Stimulated activated CD4-positive, alpha-beta T cell treated with anti-CD3 and anti-CD28 coated beads, TNF-alpha, amount 100 ng/mL, for 48 hours (primary cell): ENCODE data around the gene TRIM25.

ENCODE experiments used
- DNase-seq, 3 donors: peaks; one replicate each; pipeline ENCODE4 v3.0.0-alpha.2; 2020; ENCODE audit warnings: low read depth in 3 of 3

The TRIM25 gene

DNA sequence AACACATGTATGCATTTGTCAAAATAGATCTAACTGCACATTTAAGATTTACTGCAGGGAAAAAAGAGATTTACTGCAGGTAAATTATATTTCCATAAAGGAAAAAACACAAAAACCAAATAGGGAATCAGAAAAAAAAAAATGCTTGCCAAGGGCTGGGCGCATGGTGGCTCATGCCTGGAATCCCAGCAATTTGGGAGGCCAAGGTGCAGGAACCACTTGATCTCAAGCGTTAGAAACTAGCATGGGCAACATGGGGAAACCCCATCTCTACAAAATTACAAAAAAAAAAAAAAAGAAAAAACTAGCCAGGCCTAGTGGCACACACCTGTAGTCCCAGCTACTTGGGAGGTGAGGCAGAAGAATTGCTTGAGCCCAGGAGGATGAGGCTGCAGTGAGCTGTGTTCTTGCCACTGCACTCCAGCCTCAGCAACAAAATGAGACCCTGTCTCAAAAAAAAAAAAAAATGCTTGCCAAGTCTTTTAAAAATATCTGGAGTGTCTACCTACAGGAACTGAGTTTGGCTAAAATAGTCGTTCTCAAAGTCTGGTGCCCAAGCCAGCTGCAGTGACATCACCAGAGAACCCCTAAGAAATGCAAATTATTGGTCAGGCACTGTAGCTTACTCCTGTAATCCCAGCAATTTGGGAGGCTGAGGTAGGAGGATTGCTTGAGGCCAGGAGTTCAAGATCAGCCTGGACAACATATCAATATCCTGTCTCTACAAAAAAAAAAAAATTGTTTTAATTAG is 17.5 kb downstream of the TRIM25 start:
- DNase-seq, result no peak

DNA sequence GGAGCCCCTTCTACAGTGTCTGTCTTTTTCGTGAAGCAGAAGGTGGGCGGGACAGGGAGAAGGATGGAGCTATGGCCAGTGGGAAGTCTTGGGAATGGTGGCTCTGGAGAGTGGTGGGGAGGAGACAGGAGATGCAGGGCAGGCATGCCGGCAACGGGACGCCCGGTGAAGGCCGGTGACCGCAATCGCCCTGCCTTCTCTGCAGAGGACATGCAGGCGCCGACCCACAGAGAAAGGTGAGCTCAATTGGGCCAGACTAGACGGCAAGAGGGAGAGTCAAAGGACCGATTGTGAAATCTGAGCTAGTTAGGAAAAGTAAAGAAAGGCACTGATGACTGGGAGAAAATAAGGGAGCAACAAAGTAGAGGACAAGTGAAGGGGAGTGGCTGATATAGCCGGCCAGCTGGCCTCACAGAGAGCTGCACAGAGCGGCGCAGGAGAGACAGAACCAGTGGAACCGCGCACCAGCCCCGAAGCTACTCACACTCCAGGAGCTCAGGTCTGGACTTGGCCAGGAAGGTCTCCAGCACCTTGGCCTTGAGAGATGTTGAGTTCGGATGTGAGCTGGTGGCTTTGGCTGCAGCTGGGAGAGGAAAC is 18.9 kb downstream of the TRIM25 start:
- DNase-seq, result no peak

DNA sequence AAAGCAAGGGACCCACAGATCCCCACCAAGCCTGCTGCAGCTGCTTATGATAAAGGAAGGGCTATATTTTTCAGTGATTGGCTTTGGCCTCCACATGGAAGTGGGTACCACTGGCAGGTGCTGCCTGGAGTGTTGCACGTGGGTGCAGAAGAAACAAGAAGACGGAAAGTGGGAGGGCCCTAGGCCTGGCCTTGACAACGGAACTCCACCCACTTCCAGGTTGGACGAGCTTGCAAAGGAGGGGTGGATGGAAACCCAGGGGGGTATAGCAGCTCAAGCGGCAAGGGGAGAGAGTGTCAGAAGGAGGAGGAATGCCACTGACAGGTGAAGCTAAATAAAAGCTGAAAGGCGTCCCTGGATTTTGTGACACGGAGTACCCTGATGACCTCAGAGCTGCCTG is 20.3 kb downstream of the TRIM25 start:
- no peak for DNase-seq

DNA sequence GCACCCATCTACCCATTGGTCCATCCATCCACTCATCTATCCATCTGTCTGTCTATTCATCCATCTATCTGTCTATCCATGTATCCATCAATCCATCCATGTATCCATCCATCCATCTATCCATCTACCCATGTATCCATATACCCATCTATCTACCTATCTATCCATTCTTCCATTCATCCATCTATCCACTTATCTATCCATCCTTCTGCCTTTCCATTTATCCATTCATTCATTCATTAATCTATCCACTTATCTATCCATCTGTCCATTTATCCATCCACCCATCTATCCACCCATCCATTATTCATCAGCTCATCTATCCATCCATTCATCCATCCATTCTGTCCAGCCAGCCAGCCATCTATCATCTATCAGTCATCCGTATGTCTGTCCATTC is 21.5 kb downstream of the TRIM25 start:
- no peak for DNase-seq

DNA sequence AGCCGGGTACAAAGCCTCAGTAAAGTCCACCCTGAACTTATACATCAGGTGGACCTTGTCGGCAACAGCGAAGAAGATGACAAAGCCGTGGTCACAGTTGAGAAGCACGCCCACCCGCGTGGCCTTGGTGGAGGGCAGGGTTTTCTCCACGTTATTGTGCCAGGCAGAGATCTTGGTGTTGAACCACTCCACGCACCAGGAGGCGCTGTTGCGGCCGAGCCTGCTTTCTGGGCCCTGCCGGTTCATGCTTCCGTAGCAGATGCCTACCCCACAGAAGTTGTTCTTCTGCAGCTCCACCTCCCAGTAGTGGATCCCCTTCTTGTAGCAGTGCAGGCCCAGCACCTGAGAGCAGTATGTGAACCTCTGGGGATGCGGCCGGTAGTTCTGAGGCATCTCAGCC is 22.1 kb downstream of the TRIM25 start:
- DNase-seq, result peak in 2 of 3 donors; percentile 33 to 40

DNA sequence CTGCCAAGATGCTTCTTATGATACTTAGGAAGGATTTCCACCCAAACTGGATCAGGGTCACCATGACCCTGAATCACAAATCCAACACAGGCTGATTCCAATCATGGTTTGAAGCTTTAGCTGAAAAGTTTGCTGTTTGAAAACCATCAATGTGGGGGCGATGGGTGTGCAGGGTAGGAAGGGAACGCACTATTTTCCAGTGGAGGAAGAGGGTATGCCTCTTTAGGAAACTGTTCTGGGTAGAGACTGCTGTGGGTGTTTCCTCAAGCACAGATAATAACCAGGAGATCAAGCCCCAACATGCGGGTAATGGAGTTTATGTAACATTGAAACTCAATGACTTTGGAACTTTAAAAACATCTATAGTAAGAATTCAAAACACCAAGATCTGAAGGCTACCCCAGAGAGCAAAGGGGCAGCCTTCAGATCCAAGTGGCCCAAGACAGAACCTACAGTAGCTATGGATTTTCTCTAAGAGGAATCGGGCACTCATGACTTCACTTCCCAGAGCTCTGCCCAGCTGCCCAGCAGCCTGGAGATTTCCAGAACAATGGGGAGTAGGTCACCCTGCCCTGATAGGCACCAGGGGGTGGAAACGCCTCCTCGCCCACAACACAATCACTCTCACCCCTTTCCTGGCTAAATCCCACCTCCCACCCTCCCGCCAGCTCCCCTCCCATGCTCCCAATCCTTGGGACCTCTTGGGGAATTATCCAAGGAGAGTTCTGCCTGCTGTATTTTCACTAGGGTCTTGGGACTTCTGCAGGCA is 22.8 kb downstream of the TRIM25 start:
- DNase-seq, result no peak

DNA sequence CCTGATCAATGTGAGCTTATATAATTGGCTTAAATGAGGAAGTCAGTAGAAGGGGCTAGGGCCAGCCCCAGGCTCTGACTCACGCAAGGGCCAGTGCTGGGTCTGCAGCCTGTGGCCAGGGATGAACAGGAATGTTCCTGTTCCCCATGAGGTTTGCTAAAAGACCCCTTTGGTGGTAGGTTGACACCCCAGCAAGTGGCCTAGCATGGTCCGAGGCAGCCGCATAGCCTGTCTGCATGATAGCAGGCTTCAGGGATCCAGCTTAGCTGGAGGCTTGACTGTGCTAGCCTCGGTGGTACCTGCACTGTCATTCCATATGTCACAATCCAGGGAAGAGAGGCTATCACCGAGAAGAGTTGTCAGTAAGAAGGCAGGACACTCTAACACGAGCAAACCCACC is 23.5 kb downstream of the TRIM25 start:
- DNase-seq, result no peak

DNA sequence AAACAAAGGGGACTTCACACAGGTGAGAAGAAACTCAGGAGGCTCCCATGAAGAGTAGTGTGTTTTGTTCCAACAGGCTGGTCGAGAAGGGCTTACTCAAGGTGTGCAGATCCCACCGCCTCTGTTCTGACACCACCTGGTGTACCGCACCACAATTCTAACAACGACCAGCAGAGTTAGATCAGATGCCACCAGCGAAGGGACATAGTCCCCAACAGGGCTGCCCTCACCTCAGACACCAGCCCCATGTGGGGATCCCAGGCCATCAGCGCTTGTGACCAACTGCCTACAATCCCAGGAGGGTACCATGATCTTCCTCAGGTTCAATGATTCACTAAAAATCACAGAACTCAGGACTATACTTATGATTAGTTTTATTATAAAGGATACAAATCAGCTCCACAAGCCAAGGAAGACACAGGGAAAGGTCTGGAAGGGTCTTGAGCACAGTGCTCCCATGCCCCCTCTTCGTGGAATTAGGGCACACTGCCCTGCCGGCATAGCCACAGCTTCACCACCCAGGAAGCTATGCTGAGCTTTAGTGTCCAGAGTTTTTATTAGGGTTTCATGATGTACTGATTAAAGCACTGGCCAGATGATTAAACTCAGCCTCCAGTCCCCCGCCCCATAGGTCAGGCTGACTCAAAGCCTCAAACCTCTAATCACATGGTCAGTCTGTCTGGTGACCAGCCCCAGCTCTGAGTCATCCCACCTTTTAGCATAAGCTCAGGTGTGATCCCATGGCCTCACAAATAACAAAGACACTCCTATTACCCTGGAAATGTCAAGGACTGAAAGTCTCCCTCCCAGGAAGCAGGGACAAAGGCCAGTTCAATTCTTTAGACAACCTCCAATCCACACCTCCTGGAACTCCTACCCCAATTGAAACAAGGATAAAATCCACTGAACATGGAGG is 26.0 kb downstream of the TRIM25 start:
- DNase-seq, result no peak

DNA sequence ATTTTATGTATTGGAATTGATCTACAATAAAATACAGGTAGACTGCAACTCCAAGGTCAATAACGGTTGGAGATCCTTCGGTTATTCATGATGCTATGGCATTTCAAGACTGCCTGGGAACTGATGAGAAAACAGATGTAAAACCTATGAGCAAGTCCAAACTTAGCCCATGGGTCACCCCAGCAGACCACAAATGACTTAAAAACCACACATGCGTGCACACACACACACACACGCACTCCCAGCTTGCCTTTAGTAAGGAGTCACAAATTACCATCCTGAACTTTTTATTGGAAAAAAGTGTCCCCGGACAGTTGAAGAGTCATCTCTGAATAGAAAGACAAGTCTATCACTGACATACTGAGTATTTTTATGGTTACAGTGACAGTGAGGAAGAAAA is 26.7 kb downstream of the TRIM25 start:
- DNase-seq, result no peak

DNA sequence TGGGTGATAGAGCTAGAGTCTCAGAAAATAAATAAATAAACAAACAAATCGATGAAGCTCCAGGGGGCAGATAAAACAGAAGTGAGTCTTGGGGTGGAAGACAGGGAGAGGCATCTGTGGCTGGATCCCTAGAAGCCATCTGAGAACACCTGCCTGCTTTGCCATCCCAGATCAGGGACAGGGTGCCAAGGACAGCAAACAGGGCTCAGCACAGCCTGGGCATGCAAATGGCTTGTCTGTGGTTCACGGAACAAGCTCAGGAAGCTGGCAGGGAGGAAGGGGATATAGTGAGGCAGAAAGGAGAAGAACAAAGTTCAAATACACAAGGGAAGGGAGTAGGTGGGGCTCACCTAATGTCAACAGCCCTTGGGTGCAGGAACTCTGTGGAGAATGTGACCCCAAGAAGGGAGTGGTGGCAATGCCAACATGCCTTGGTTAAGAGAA is 27.5 kb downstream of the TRIM25 start:
- no peak for DNase-seq

DNA sequence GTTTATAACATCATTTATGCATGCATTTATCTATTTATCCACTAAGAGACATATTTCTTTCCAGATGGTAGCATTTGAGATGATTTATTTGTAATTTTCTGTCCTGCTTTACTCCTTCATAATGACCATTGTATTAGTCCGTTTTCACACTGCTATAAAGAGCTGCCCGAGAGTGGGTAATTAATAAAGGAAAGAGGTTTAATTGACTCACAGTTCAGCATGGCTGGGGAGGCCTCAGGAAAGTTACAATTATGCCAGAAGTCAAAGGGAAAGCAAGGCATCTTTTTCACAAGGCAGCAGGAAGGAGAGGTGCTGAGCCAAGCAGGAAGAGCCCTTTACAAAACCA is 28.6 kb downstream of the TRIM25 start:
- DNase-seq, result no peak

DNA sequence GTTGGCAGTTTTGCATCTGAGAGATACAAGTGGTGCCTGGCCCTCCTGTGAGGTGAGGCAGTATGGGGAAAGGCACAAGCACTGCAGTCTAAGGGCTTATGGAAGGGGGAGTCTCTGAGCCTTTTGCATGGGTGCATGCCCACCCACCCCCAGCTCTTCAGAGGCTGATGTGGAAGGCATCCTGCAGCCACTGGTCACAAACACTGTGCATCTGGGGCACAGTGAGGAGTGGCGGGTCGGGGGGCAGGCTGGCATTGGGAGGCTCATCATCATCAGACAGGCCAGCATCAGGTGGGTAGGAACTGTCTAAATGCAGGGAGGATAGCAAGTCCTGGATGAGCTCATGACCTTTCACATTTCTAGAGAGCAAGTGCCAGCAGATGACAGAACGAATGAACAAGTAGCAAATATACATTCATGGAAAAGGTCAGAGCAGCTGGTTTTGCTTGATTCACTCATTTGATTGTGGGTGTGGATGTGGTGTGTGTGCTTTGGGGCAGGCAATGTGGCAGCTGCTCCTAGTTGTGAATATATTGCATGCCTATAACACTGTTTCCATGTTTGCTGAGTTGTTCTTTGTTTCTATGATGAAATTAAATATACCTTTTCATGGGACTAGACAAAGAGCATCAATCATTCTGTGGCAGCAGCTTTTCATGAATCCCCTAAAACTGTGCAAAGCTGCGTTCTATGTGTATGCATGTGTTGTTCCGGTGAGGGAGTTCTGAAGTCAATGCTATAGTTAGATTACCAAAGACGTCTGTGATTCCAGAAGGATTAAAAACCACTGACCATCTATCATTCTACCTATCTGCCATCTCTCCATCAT is 29.2 kb downstream of the TRIM25 start:
- DNase-seq, result no peak

DNA sequence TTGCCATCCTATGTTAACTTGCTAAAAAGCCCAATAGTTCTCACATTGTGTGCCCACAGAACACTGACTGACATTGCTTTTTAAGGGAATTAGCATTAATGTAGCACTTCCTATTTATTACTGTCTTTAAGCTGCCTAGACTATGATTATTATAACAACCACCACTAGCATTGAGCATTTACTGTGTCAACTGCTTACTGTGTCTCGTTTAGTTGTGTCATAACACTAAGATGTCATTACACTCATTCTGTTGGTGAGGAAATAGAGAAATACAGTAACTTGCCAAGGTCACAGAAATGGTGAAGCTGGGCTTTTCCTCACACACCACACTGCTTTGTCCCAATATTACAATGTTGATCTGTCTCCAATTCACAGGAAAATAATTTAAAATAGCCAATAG is 30.2 kb downstream of the TRIM25 start:
- no peak for DNase-seq

DNA sequence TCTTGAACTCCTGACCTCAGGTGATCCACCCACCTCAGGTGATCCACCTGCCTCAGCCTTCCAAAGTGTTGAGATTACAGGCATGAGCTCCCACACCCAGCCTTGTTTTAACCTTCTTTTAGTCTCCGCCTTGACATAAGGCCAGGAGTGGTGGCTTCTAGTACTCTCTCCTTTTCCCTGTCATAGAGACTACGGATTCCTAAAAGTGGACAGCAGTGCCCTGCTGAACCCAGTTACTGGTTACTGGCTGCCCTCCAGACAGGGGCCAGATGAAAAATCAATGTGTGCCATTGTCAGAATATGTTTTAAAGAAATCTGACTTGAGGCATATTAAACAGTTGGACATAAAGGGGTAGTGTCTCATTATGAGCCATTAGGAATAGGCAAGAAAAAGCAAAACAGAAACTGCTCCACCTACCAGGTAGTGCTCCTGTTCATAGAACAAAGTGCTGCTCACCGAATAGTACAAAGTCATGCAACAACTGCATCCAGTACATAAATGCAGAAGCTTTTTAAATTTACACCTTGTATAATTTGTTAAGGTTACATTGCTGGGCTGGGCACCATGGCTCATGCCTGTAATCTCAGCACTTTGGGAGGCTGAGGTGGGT is 32.1 kb downstream of the TRIM25 start:
- no peak for DNase-seq

DNA sequence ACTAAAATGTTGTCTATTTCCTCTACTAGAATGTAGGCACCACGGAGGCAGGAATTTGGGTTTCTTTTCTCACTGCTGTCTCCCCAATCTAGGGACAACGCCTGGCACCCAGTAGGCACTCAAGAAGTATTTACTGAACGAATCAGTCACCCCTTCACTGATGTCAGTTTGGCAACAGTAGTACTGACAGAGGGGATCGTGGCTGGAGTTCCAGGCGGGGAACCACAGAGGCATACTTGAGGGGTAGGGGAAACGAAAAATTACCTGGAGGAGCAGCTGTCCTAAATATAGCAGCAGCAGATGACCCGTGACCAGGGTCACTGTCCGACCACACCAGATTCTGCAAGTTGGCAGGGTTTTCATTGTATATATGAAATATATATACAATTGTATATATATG is 33.3 kb downstream of the TRIM25 start:
- DNase-seq, result no peak

DNA sequence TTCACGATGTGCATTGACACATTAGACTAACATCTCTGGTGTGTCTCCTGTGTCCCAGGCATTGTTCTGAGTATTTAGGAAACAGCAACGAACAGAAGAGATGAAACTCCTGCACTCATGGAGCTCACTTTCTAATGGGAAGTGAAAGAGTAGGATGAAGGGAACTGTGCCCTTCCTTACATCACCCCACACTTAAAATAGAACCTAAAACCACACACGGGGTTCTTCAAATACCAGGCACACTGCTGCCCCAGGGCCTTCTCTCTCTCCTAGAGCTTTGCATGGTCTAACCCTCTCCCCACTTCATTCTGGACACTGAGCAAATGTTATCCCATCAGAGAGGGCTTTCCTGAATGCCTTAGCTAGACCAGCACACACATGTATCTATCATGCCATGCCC is 33.7 kb downstream of the TRIM25 start:
- DNase-seq, result no peak

DNA sequence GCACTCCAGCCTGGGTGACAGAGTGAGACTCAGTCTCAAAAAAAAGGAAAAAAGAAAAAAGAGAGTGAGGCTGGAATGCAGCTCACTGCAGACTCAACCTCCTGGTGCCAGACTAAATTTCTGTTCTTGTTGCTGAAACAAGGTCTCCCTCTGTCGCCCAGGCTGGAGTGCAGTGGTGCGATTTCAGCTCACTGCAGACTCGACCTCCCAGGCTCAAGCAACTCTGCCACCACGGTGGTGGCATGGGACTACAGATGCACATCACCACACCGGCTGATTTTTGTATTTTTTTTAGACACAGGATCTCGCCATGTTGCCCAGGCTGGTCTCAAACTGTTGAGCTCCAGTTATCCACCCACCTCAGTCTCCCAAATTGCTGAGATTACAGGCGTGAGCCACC is 34.6 kb downstream of the TRIM25 start:
- DNase-seq, result no peak

DNA sequence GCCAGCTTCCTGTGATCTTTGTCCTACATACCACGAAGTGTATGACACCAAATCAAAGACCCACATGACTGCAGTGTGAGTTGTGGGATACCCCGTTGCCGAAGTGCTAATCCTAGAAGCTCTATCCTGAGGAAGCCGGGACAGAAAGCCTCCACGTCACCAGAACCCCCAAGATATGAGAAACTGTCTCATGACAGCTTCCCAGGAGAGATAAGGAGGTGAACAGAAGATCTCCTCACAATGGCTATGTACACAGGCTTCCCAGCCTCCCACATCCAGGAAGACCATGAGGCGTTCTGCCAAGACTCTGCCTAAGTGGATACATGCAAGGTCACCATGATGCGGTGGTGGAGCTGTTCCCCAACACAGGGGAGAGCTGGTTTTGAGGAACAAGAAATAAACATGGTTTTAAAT is 37.1 kb downstream of the TRIM25 start:
- no peak for DNase-seq

DNA sequence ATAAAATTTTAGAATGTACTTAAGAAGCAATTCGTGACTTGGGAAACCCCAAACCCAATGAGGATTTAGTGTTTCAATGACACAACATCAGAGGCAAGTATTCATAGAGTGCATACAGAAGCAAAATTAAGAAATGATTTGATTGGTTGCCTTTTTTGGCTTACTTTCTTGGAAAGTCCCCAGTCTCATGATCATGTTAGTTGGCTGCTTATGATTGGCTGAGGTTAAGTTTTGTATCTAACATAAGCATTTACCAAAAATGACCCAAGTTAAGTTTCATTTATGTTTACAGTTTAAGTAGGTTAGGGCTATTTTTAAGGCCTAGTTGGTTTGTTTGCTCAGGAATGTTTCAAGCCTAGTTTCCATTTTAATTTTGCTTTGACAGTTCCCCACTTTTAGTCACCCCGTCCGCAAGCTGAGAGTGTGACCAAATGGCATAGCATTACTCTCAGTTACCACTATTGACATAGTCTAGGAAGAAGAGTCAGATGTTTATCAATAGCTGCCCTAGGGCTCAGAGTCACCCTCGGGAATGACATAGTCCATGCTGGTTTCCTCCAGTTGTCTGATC is 43.7 kb downstream of the TRIM25 start:
- DNase-seq, result no peak

DNA sequence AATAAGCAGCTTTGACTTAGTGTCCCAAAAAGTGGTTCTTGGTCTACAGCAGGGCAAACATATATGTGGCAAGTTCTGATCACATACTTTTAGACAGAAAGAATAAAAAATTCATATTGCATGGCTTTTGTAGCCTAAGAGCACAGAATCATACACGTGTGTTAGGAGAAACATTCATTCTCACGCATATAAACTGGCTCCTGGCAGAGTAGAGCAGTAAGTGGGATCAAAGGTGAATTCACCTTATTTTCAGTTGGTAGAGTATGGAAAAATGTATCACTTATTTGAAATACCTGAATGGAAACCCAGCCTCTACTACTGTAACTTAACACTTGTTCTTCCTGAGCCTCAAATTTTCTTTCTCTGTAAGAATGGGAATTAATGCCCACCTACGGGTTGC is 45.1 kb downstream of the TRIM25 start:
- DNase-seq, result no peak
